ENCODE results near the gene DTNA.

The DTNA gene

GRCh38 chr18:34847408-34847807 is 137.3 kb downstream of the DTNA start:
- FAIRE-seq = no peak

DNA sequence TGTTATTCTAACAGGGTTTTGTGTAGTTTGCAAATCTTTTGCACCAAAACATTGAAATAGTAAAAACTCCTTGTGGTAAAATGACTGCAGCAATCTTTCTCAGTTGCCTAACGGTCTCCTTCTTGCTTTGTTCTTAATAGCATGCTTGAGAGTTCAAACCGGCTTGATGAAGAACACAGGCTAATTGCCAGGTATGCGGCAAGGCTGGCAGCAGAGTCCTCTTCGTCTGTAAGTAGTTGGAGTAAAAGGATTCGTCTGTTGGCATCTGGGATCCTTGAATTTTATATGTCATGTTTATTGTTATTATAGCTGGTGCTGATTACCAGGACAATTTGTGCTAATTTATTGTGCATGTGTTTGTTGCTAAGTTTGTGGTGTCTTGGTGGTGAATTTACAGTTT is 138.1 kb downstream of the DTNA start:
- no peak for DNase-seq (ENCODE audit: insufficient read length, low spot score)
- no peak for FAIRE-seq

More at GRCh38 chr18:34847408-34847807, 137.3 kb downstream of the DTNA start:
- no peak for DNase-seq (ENCODE audit: insufficient read length, low spot score)

GRCh38 chr18:34848695-34849094 is 138.6 kb downstream of the DTNA start:
- DNase-seq (ENCODE audit: insufficient read length, low spot score) (no peak), FAIRE-seq (no peak)

DNA sequence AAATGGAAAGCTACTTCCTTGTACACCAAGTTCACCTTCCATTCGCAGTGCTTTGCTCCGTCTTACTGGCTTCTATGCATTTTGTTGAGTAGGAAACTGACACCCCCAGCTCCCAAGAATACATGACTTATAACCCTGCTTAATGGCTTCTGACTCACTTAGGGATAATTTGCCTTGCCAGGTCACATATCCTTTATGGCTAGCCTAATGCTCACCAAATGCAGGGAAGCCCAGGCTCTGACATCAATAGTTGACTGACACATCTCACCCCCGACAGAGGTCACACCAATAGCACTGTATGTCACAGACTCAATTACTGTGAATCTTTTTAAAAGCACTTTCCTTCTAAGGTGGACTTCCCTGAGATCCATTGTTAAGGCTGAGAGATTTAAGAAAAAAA is 147.2 kb downstream of the DTNA start:
- no peak for DNase-seq (ENCODE audit: insufficient read length, low spot score)
- no peak for FAIRE-seq

GRCh38 chr18:34858188-34858587 is 148.1 kb downstream of the DTNA start:
- FAIRE-seq = no peak

DNA sequence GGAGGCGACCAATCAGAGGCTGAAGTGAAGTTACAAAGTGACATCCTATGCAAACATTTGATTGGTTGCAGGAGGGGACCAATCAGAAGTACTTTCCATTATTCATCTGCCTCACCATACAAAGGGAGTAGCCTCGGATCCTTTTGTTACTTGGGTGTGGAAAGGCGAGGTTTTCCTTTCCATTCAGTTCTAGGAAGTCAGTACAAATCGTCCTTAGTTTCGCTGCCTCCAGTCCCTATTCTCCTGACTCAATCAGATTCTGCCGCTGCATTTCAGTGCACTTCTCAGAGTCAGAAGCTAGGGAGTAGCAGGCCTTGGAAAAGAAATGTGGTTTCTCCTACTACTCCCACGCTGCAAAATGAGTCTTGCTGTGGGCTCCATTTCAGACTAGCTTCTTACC is 149.4 kb downstream of the DTNA start:
- FAIRE-seq = no peak
- DNase-seq (ENCODE audit: insufficient read length, low spot score) = no peak

More at GRCh38 chr18:34858188-34858587, 148.1 kb downstream of the DTNA start:
- no peak for DNase-seq (ENCODE audit: insufficient read length, low spot score)

DNA sequence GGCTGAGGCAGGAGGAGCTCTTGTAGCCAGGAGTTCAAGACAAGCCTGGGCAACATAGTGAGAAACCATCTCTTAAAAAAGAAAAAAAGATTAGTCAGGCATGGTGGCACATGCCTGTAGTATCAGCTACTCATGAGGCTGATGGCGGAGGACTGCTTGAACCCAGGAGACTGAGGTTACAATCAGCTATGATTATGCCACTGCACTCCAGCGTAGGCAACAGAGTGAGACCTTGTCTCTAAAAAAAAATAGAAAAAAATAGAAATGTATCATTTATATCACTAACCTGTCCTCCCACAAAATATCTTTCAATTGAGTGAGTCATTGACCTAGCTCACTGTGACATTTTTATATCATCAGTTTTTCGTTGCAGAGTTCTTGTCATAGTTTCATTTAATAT is 152.5 kb downstream of the DTNA start:
- DNase-seq (ENCODE audit: insufficient read length, low spot score) = no peak

DNA sequence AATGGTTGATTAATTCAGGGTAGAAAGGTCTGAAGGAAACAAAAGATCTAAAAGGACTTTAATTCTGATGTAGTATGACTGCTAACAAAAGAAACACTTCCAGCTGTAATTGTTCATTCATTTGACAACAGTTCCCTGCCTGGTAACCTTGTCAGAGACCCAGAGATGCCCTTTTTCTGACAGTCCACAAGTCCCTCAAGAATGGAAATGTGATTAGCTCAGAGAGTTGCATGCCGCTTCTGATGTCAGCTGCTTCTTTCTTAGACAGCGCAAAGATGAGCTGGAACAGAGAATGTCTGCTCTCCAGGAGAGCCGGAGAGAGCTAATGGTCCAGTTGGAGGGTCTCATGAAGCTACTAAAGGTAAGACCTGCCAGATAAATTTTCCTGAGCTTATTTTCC is 153.6 kb downstream of the DTNA start:
- DNase-seq (ENCODE audit: insufficient read length, low spot score) (no peak), FAIRE-seq (no peak)

More for the DNA sequence above, 152.5 kb downstream of the DTNA start:
- FAIRE-seq = no peak

DNA sequence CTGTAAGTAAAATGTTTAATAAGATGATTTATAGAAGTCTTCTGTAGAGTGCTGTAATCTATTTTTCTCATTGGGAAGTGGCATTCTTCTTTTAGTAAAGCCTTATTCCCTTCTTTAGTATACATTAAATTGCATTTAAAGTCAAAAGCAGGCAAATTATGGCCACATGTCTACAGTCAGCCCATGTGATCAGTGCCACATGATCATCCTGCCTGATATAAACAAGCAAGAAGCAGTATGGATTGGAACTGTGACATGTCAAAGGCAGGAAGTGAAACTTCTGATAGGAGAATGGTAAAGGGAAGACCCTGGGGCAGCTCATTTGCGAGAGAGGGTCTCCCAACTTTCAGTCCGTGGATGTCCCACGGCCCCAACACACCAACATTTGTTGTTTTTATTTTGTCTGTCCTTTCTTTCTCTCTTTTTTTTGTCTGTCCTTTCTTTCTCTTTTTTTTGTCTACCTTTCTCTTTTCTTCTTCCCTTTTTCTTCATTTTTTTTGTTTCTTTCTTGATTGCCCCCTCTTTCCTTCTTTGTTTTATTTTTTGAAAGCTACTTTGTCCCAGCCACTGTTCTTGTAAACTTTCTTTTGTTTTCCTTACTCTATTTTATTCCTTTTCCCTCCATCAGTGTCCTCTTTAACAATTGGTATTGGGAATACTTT is 154.9 kb downstream of the DTNA start:
- no peak for DNase-seq (ENCODE audit: insufficient read length, low spot score)
- no peak for FAIRE-seq

GRCh38 chr18:34866310-34866709 is 156.2 kb downstream of the DTNA start:
- no peak for FAIRE-seq

GRCh38 chr18:34866739-34867138 is 156.6 kb downstream of the DTNA start:
- FAIRE-seq (no peak), DNase-seq (ENCODE audit: insufficient read length, low spot score) (no peak)

More at GRCh38 chr18:34866310-34866709, 156.2 kb downstream of the DTNA start:
- no peak for DNase-seq (ENCODE audit: insufficient read length, low spot score)

GRCh38 chr18:34867520-34867919 is 157.4 kb downstream of the DTNA start:
- DNase-seq (ENCODE audit: insufficient read length, low spot score) (no peak), FAIRE-seq (no peak)

GRCh38 chr18:34870555-34871310 is 160.6 kb downstream of the DTNA start:
- FAIRE-seq (no peak), DNase-seq (ENCODE audit: insufficient read length, low spot score) (no peak)

- DNase-seq (ENCODE audit: insufficient read length, low spot score) (no peak), FAIRE-seq (no peak)
Observed at GRCh38 chr18:34871435-34871834, 161.3 kb downstream of the DTNA start.

- FAIRE-seq (no peak), DNase-seq (ENCODE audit: insufficient read length, low spot score) (no peak)
Observed at GRCh38 chr18:34872066-34872465, 162.0 kb downstream of the DTNA start.

- FAIRE-seq (no peak), DNase-seq (ENCODE audit: insufficient read length, low spot score) (no peak)
Observed at GRCh38 chr18:34873986-34874580, 164.0 kb downstream of the DTNA start.

DNA sequence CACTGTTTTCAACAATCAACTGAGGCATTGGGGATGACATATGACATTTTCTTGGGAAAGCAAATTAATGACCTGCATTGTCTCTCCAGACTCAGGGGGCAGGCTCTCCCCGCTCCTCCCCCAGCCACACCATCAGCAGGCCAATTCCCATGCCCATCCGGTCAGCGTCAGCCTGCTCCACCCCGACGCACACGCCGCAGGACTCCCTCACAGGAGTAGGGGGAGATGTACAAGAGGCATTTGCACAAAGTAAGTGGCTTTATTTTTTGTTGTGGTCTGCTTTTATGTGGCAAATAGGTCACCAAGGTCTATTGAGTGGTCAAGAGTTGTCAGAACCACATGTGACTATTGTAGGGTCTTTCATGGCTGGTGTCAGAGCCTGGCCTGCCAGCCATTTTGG is 165.1 kb downstream of the DTNA start:
- DNase-seq (ENCODE audit: insufficient read length, low spot score) = no peak
- FAIRE-seq = no peak

DNA sequence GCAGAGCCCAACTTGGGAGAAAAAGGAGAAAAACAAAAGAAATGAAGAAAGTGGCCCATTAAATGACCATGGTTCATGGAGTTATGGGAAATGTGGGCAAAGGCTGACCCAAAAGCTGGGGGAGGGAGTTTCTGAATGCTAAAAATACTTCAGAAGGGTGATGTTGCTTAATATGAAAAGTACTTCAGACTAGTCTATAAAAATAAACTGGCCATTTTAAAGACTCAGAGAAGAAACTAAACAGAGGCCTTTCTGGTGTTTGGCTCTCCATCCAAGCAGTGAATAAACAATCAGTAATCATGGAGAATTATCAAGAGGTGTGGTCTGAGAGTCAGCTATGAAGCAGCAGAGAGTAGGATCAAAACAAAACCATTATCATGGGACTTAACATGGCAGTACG is 170.3 kb downstream of the DTNA start:
- DNase-seq (ENCODE audit: insufficient read length, low spot score) (no peak), FAIRE-seq (no peak)

GRCh38 chr18:34880882-34881834 is 171.1 kb downstream of the DTNA start:
- FAIRE-seq (no peak), DNase-seq (ENCODE audit: insufficient read length, low spot score) (no peak)

DNA sequence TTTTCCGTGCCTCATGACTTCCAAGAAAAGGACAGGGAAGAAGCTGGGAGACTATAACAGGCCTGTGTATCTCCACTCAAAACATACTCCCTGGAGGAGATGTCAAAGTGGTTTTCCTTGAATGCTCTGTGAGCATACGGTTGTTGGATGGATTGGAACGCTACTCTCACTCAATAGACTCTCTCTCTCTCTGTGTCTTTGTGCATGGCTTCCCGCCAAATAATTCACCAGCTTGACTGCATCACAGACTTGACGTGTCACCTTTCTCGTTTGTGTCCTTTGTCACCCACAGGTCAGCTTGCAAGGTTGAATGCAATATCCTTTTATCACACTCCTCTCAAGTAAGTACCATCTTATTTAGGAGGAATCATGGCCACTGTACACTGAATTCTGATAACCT is 174.3 kb downstream of the DTNA start:
- DNase-seq (ENCODE audit: insufficient read length, low spot score) (no peak), FAIRE-seq (no peak)

DNA sequence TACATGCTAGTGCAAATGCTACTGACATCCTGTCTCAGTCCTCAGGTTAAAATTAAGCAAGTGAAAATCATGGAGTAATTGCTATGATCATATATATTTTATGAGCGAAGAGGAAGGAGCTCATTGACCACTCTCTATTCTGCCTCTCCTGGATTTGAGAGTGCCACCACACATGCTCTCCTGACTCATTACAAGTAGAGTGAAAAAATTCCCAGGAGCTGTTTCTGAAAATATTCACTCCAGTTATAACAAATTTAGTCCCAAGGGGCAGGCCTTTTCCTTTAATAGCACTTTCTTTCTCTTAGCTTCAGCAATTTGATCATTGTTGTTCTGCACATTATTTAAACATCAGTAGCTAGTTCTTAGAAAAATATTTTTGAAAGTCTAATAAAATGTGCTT is 176.1 kb downstream of the DTNA start:
- FAIRE-seq (no peak), DNase-seq (ENCODE audit: insufficient read length, low spot score) (no peak)
